ENCODE data around the gene BMP10. TPM values are rescaled to one million over a fixed set of nuclear protein-coding genes. Genes with fewer than 3 reads are reported as not detected.

Gene BMP10
- total and polyA plus RNA-seq, 2 of the 8 experiments (the other 6 are each of a cell fraction or from before 2014, with no cell fraction given): not detected

DNA sequence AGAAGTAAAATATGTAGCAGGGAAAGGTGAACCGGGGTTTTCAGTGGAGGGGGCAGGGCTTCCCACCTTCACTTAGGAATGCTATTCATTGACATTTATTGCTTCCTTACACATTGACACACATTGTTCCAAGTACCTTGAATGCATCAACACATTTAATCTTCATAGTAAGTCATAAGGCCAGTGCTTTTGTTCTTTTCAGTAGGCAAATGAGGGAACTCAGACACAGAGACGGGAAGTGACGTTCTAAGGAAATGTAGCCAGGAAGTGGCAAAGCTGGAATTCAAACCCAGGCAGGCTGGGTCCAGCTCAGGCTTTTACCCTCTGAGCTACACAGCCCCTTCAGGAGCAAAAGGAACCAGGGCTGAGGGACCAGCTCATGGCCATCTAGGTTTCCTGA is 20.7 kb downstream of the BMP10 start:
- DNase-seq (ENCODE audit: low read depth in 1 of 2, low spot score in 2 of 2) (no peak), FAIRE-seq (no peak)
- H3K79me1 ChIP-seq (ENCODE audit: low read depth, low read length): no peaks in the 10 kb centered on the region
- no peaks in the 10 kb centered on the region for H4K20me1 ChIP-seq (replicated peaks in 1 of 2; ENCODE audit: control insufficient read depth in 1 of 2, insufficient read depth in 2 of 2, low read length in 2 of 2)
- H3K27ac ChIP-seq (ENCODE audit: low read depth, low read length): no peak overlapping the region
- no peak overlapping the region for H2BK15ac ChIP-seq (ENCODE audit: low read length)
- ChIA-PET CTCF (ENCODE audit: partially characterized antibody) (interaction anchor here (0.7 to 13.2 kb wide), 7 partner anchors 10 to 135 kb away, joined by 3 to 113 read pairs (median 3); no protein-coding TSS in a partner anchor), POLR2A (ENCODE audit: partially characterized antibody) (interaction anchor here (0.5 to 1.2 kb wide), 4 partner anchors 17 to 521 kb away, joined by 3 read pairs; no protein-coding TSS in a partner anchor)
- no peak overlapping the region for H3K23ac ChIP-seq (ENCODE audit: insufficient read length)
- no peak overlapping the region for H2BK12ac ChIP-seq (ENCODE audit: low read depth, low read length)
- H3K79me2 ChIP-seq (ENCODE audit: control insufficient read depth in 1 of 2, insufficient read depth in 2 of 2, low read length in 2 of 2): no peaks in the 10 kb centered on the region
- H3K14ac ChIP-seq (ENCODE audit: insufficient read length): no peak overlapping the region
- WGBS, 2 experiments (ENCODE audit: extremely low coverage in 1 of 2, insufficient coverage in 1 of 2, insufficient read length in 1 of 2, insufficient replicate concordance in 2 of 2, low coverage in 1 of 2, low lambda C conversion rate in 2 of 2, missing lambda C conversion rate in 1 of 2): 83% methylated on average over 3 of the region's 3 CpGs; no CpG with 5 or more reads in 1 of the 2 experiments
- H3K23me2 ChIP-seq (ENCODE audit: low read depth, low read length): no peaks in the 10 kb centered on the region; the same call in 1 of the 2 replicates
- no peaks in the 10 kb centered on the region for H3K4me1 ChIP-seq (replicated peaks in 1 of 4; ENCODE audit: control insufficient read depth in 3 of 4, insufficient read depth in 4 of 4, low read length in 3 of 4)
- no peak overlapping the region for H3K18ac ChIP-seq (ENCODE audit: extremely low read depth, low read length)
- no peaks in the 10 kb centered on the region for H3K9me3 ChIP-seq (ENCODE audit: insufficient read depth in 2 of 2, low read depth in 1 of 2, low read length in 1 of 2)
- no peak overlapping the region for H4K5ac ChIP-seq (ENCODE audit: insufficient read length, low read depth, low read length)
- H2BK120ac ChIP-seq (replicated peaks; ENCODE audit: low read depth, low read length): no peak overlapping the region
- H4K8ac ChIP-seq (ENCODE audit: extremely low read depth, insufficient read depth, low read length): no peak overlapping the region
- H2BK20ac ChIP-seq (ENCODE audit: low read length): no peak overlapping the region
- H2BK5ac ChIP-seq (ENCODE audit: low read depth, low read length): no peak overlapping the region
- no peak overlapping the region for H3K4me3 ChIP-seq (ENCODE audit: extremely low read depth in 1 of 4, insufficient read depth in 2 of 4, low read depth in 3 of 4, low read length in 4 of 4)
- H3K4me2 ChIP-seq (ENCODE audit: insufficient read depth in 1 of 2, low read depth in 2 of 2, low read length in 2 of 2): no peak overlapping the region
- H4K91ac ChIP-seq (replicated peaks; ENCODE audit: insufficient read length, low read length): no peak overlapping the region
- H3K56ac ChIP-seq (replicated peaks; ENCODE audit: insufficient read length, low read depth, low read length): no peak overlapping the region
- no peak overlapping the region for H2AK5ac ChIP-seq (ENCODE audit: low read depth, low read length)
- H2AFZ ChIP-seq (ENCODE audit: low read length): peak overlapping the region; percentile 64; the same call in 1 of the 2 replicates
- no peaks in the 10 kb centered on the region; a peak in 1 of 7 replicates for H3K27me3 ChIP-seq (replicated peaks in 1 of 4; ENCODE audit: control insufficient read depth in 3 of 4, extremely low read depth in 1 of 4, insufficient read depth in 3 of 4, low read length in 3 of 4)
- H3K4ac ChIP-seq (replicated peaks; ENCODE audit: insufficient read length, low read depth, low read length): no peak overlapping the region
- H3K9ac ChIP-seq (replicated peaks in 1 of 4; ENCODE audit: extremely low read depth in 1 of 4, low read depth in 3 of 4, low read length in 3 of 4): no peak overlapping the region
- no peaks in the 10 kb centered on the region for H3K36me3 ChIP-seq (ENCODE audit: control insufficient read depth in 2 of 4, insufficient read depth in 4 of 4, low read length in 3 of 4)
- TF ChIP-seq RXRA (IDR thresholded peaks at IDR 0.05; ENCODE audit: insufficient read depth, low read depth, low read length): no peak
- no peak for TF ChIP-seq RBBP5 (IDR thresholded peaks at IDR 0.05; ENCODE audit: borderline replicate concordance, low read depth, low read length)
- no peak for TF ChIP-seq SRF (IDR thresholded peaks at IDR 0.05; ENCODE audit: low read depth, low read length)
- no peak for TF ChIP-seq TEAD4 (IDR thresholded peaks at IDR 0.05; ENCODE audit: low read depth, low read length)
- TF ChIP-seq, protein P1, sequence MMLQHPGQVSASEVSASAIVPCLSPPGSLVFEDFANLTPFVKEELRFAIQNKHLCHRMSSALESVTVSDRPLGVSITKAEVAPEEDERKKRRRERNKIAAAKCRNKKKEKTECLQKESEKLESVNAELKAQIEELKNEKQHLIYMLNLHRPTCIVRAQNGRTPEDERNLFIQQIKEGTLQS (IDR thresholded peaks at IDR 0.05; ENCODE audit: insufficient read depth, low read depth, low read length): no peak
- TF ChIP-seq POU5F1 (IDR thresholded peaks at IDR 0.05; ENCODE audit: low read depth, low read length): no peak
- TF ChIP-seq MAFK (IDR thresholded peaks at IDR 0.05; ENCODE audit: low read depth, low read length): no peak
- TF ChIP-seq KDM4A (IDR thresholded peaks at IDR 0.05; ENCODE audit: low read depth, low read length, severe bottlenecking): no peak
- no peak for TF ChIP-seq BRCA1 (IDR thresholded peaks at IDR 0.05; ENCODE audit: low read depth, low read length)
- no peak for TF ChIP-seq SIN3A (conservative IDR thresholded peaks at IDR 0.05 in 1 of 2, IDR thresholded peaks at IDR 0.05 in 1 of 2; ENCODE audit: low read depth in 1 of 2, low read length in 2 of 2)
- no peak for TF ChIP-seq SP2 (IDR thresholded peaks at IDR 0.05; ENCODE audit: low read length)
- TF ChIP-seq NANOG (IDR thresholded peaks at IDR 0.05; ENCODE audit: insufficient read depth, low read depth, low read length, poor library complexity, severe bottlenecking): no peak
- no peak for TF ChIP-seq JUN (IDR thresholded peaks at IDR 0.05; ENCODE audit: low read depth, low read length)
